PC-3 (cell line): Measurements from ENCODE around the gene NAV2.

Source experiments
- CTCF ChIP-seq: fragments of 300-600 bp; sonication (generic); conservative IDR thresholded peaks from 2 replicates; pipeline ENCODE4 v1.5.1; 2017; ENCODE audit warnings: antibody characterized with exemption, low read depth, mild to moderate bottlenecking, low read length
- EZH2 ChIP-seq: fragments of 300-600 bp; sonication (generic); IDR thresholded peaks from one replicate; pipeline ENCODE4 v1.6.1; 2017; ENCODE audit warnings: antibody characterized with exemption, mild to moderate bottlenecking, low read length; ENCODE audit not compliant: unreplicated experiment
- EZH2phosphoT487 ChIP-seq: fragments of 300-600 bp; sonication (generic); IDR thresholded peaks from 2 replicates; pipeline ENCODE4 v1.6.1; 2018; ENCODE audit warnings: mild to moderate bottlenecking, antibody characterized with exemption, low read length, borderline replicate concordance

- TF ChIP-seq CTCF (no peak), EZH2 (no peak), EZH2phosphoT487 (no peak)
Measured at GRCh38 chr11:19718051-19718450, 5.4 kb downstream of the NAV2 start.
